OCI-LY3 (cell line): ENCODE measurements around the gene SLC27A4.

Experiments used
- CTCF ChIP-seq: fragments of 200-600, 300-600 bp; sonication (generic); IDR thresholded peaks from 2 replicates; pipeline ENCODE4 v1.5.1; 2014; ENCODE audit warnings: antibody characterized with exemption, low read length, low read depth
- EZH2phosphoT487 ChIP-seq: fragments of 200-600 bp; shearing (Covaris generic); IDR thresholded peaks from 2 replicates; pipeline ENCODE4 v1.6.1; 2018; ENCODE audit warnings: antibody characterized with exemption, mixed run types, low read depth

- TF ChIP-seq CTCF (no peak), EZH2phosphoT487 (no peak)
Observed at GRCh38 chr9:128304971-128305288, 35.4 kb upstream of the SLC27A4 start.
